Type B pancreatic cell (in vitro differentiated cells): ENCODE measurements around the gene GARIN5B. TPM values are rescaled to one million over a fixed set of nuclear protein-coding genes. Genes with fewer than 3 reads are reported as not detected.

ENCODE experiments used
- DNase-seq: peaks from one replicate; pipeline ENCODE4 v3.0.0; 2021; ENCODE audit warnings: mixed read lengths; ENCODE audit not compliant: unreplicated experiment; ENCODE audit errors: extremely low spot score
- H3K27ac Mint-ChIP-seq: 2 replicates; pipeline ENCODE4 v1.8.0; 2021; ENCODE audit warnings: mild to moderate bottlenecking, mixed read lengths
- H3K27me3 Mint-ChIP-seq: 2 replicates; pipeline ENCODE4 v1.8.0; 2021; ENCODE audit warnings: mixed read lengths
- H3K36me3 Mint-ChIP-seq: 2 replicates; pipeline ENCODE4 v1.8.0; 2021; ENCODE audit warnings: mixed read lengths
- H3K4me1 Mint-ChIP-seq: one replicate; pipeline ENCODE4 v1.8.0; 2021; ENCODE audit warnings: mixed read lengths; ENCODE audit not compliant: unreplicated experiment
- H3K4me3 Mint-ChIP-seq: 2 replicates; pipeline ENCODE4 v1.8.0; 2021; ENCODE audit warnings: mild to moderate bottlenecking, mixed read lengths
- H3K9me3 Mint-ChIP-seq: 2 replicates; pipeline ENCODE4 v1.8.0; 2021; ENCODE audit warnings: mixed read lengths
- CTCF ChIP-seq: fragments of 200-600 bp; sonication (generic); conservative IDR thresholded peaks from 2 replicates; pipeline ENCODE4 v1.5.0; 2021; ENCODE audit warnings: antibody characterized with exemption, mild to moderate bottlenecking
- total RNA-seq: library from RNA; stranded (reverse); gene quantifications from 2 replicates; pipeline ENCODE4 v1.2.1, GENCODE V29; 2021; ENCODE audit warnings: low replicate concordance

Gene GARIN5B
- total RNA-seq, 1 donor from 2014 or later: not detected

- Mint-ChIP-seq H3K4me3 (peak within 1 kb of the TSS; percentile 100), H3K27me3 (peaks cover 7% of the 10 kb centered on the region), H3K27ac (peak within 1 kb of the TSS; percentile 99), H3K36me3 (peaks cover 19% of the 10 kb centered on the region), H3K9me3 (peaks cover 6% of the 10 kb centered on the region), H3K4me1 (peaks cover 28% of the 10 kb centered on the region)
- TF ChIP-seq CTCF: no peak
- DNase-seq: peak; percentile 98
Observed at GRCh38 chr19:55385724-55386492, 22.8 kb upstream of the GARIN5B start, which contains the start of gene RPL28. Gene RPL28, plus strand, starts transcription at chr19:55385932. Its CDS starts 426 bp downstream, at chr19:55386358.

- Mint-ChIP-seq H3K4me3 (peak overlapping the region; percentile 100), H3K36me3 (peaks cover 16% of the 10 kb centered on the region), H3K27me3 (peaks cover 7% of the 10 kb centered on the region), H3K9me3 (peaks cover 6% of the 10 kb centered on the region), H3K27ac (peak overlapping the region; percentile 99), H3K4me1 (peaks cover 24% of the 10 kb centered on the region)
- DNase-seq: peak; percentile 92
- TF ChIP-seq CTCF: no peak
Observed at GRCh38 chr19:55384920-55385723, 22.1 kb upstream of the GARIN5B start.

GRCh38 chr19:55384131-55384919, 21.3 kb upstream of the GARIN5B start, which contains the start of gene TMEM238:
Gene TMEM238, minus strand, starts transcription at chr19:55384292. Its CDS starts 33 bp downstream, at chr19:55384259.
- H3K4me3 Mint-ChIP-seq: peak within 1 kb of the TSS; percentile 100
- peaks cover 6% of the 10 kb centered on the region for H3K9me3 Mint-ChIP-seq
- no peak for TF ChIP-seq CTCF
- peaks cover 16% of the 10 kb centered on the region for H3K36me3 Mint-ChIP-seq
- H3K27me3 Mint-ChIP-seq: peaks cover 10% of the 10 kb centered on the region
- DNase-seq: no peak
- peak within 1 kb of the TSS; percentile 99 for H3K27ac Mint-ChIP-seq
- peaks cover 18% of the 10 kb centered on the region for H3K4me1 Mint-ChIP-seq

GRCh38 chr19:55383279-55384130, 20.4 kb upstream of the GARIN5B start:
- Mint-ChIP-seq H3K27me3 (peaks cover 14% of the 10 kb centered on the region), H3K4me3 (peak overlapping the region; percentile 85), H3K4me1 (peaks cover 18% of the 10 kb centered on the region), H3K36me3 (peaks cover 16% of the 10 kb centered on the region), H3K9me3 (peaks cover 6% of the 10 kb centered on the region), H3K27ac (peak overlapping the region; percentile 40)
- no peak for DNase-seq
- TF ChIP-seq CTCF: peak; percentile 25
